Esophagus muscularis mucosa (tissue), 4 donors: Measurements from ENCODE around the gene ABTB2. TPM values are rescaled to one million over a fixed set of nuclear protein-coding genes. Genes with fewer than 3 reads are reported as not detected.

Experiments used
- DNase-seq: peaks from one replicate; pipeline ENCODE4 v3.0.0-alpha.2; 2017; ENCODE audit errors: extremely low spot score
- H3K27ac ChIP-seq, 4 donors: fragments of 200-600 bp; sonication (generic); replicated peaks in 1 of 4; 1 replicate in 3 of 4; 2 replicates in 1 of 4; pipeline ENCODE4 v1.5.1; 2016 to 2019; ENCODE audit warnings: mild to moderate bottlenecking in 1 of 4
- H3K27me3 ChIP-seq, 4 donors: fragments of 200-600 bp; sonication (generic); one replicate each; pipeline versions ENCODE4 v1.5.1 to v1.6.0; 2016 to 2019
- H3K36me3 ChIP-seq, 4 donors: fragments of 200-600 bp; sonication (generic); one replicate each; pipeline ENCODE4 v1.5.1; 2016 to 2019
- H3K4me1 ChIP-seq, 4 donors: fragments of 200-600 bp; sonication (generic); one replicate each; pipeline ENCODE4 v1.5.1; 2016 to 2019
- H3K4me3 ChIP-seq, 4 donors: fragments of 200-600 bp; sonication (generic); 1 replicate in 2 of 4; 2 replicates in 2 of 4; pipeline ENCODE4 v1.5.1; 2016 to 2019; ENCODE audit warnings: mild to moderate bottlenecking in 4 of 4, moderate library complexity in 1 of 4
- H3K9me3 ChIP-seq, 4 donors: fragments of 200-600 bp; sonication (generic); 1 replicate in 3 of 4; 2 replicates in 1 of 4; pipeline ENCODE4 v1.5.1; 2016 to 2019
- EP300 ChIP-seq: sonication (generic); formaldehyde crosslinking; IDR thresholded peaks from one replicate; pipeline ENCODE4 v1.6.1; 2017; ENCODE audit warnings: antibody characterized with exemption
- POLR2A ChIP-seq: fragments of 450-650 bp; IDR thresholded peaks from one replicate; pipeline ENCODE4 v1.6.1; 2017; ENCODE audit warnings: antibody characterized with exemption, moderate library complexity, mild to moderate bottlenecking, low read depth
- POLR2AphosphoS5 ChIP-seq, 2 donors: sonication (generic); formaldehyde crosslinking; IDR thresholded peaks; one replicate each; pipeline ENCODE4 v1.6.1; 2017; ENCODE audit warnings: antibody characterized with exemption in 2 of 2
- WGBS: methylation state at CpG from one replicate; pipeline ENCODE4 v1.1.5; 2018; 5-methylcytosine and 5-hydroxymethylcytosine counted together
- intact Hi-C: fragments of 100-400 bp; cut with DNase I; formaldehyde crosslinking; loops from one replicate; pipeline ENCODE4 v1.15.1; 2023
- total RNA-seq, 4 donors: library from RNA; depleted of rRNA; stranded (reverse); fragments of >200 nt; gene quantifications; one replicate each; pipeline versions ENCODE4 v1.1.0 to v1.2.1, GENCODE V29; 2016
- TF ChIP-seq, protein P1 (sequence below), 3 experiments: fragments of 200-600 bp in 2 of 3; fragments of 450-650 bp in 1 of 3; sonication (generic) in 2 of 3; IDR thresholded peaks; one replicate each; pipeline ENCODE4 v1.5.1; 2017 to 2019; ENCODE audit warnings: antibody characterized with exemption in 3 of 3, mild to moderate bottlenecking in 2 of 3, moderate library complexity in 1 of 3

Gene ABTB2
- total RNA-seq, 4 donors from 2014 or later: 5.0 to 8.0 (median 7.2) TPM

- no peak for TF ChIP-seq EP300
- TF ChIP-seq POLR2AphosphoS5 (IDR thresholded peaks at IDR 0.05): no peak
- TF ChIP-seq, protein P1, sequence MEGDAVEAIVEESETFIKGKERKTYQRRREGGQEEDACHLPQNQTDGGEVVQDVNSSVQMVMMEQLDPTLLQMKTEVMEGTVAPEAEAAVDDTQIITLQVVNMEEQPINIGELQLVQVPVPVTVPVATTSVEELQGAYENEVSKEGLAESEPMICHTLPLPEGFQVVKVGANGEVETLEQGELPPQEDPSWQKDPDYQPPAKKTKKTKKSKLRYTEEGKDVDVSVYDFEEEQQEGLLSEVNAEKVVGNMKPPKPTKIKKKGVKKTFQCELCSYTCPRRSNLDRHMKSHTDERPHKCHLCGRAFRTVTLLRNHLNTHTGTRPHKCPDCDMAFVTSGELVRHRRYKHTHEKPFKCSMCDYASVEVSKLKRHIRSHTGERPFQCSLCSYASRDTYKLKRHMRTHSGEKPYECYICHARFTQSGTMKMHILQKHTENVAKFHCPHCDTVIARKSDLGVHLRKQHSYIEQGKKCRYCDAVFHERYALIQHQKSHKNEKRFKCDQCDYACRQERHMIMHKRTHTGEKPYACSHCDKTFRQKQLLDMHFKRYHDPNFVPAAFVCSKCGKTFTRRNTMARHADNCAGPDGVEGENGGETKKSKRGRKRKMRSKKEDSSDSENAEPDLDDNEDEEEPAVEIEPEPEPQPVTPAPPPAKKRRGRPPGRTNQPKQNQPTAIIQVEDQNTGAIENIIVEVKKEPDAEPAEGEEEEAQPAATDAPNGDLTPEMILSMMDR (IDR thresholded peaks at IDR 0.05): no peak
- no peak for TF ChIP-seq POLR2A
- no peak for DNase-seq
- WGBS: 95% methylated on average over 2 of the region's 2 CpGs
- H3K4me3 ChIP-seq: no peak overlapping the region
- no peaks in the 10 kb centered on the region for H3K9me3 ChIP-seq
- no peaks in the 10 kb centered on the region for H3K36me3 ChIP-seq
- H3K4me1 ChIP-seq: peaks cover 6 to 14% (median 13%) of the 10 kb centered on the region in 4 donors
- intact Hi-C loops: no loop called here
- H3K27ac ChIP-seq: no peak overlapping the region
- no peaks in the 10 kb centered on the region for H3K27me3 ChIP-seq
Observed at GRCh38 chr11:34255101-34255500, 102.7 kb downstream of the ABTB2 start.

- intact Hi-C loops: no loop called here
- DNase-seq: no peak
- 71% methylated on average over 4 of the region's 4 CpGs for WGBS
- Histone ChIP-seq H3K27ac (no peak overlapping the region), H3K4me1 (peaks cover 6 to 19% (median 14%) of the 10 kb centered on the region in 4 donors), H3K36me3 (no peaks in the 10 kb centered on the region), H3K9me3 (no peaks in the 10 kb centered on the region), H3K27me3 (no peaks in the 10 kb centered on the region), H3K4me3 (no peak overlapping the region)
- TF ChIP-seq, protein P1 (IDR thresholded peaks at IDR 0.05): no peak
- TF ChIP-seq EP300: no peak
- no peak for TF ChIP-seq POLR2AphosphoS5 (IDR thresholded peaks at IDR 0.05)
Observed at GRCh38 chr11:34254011-34254410, 103.8 kb downstream of the ABTB2 start.

DNA sequence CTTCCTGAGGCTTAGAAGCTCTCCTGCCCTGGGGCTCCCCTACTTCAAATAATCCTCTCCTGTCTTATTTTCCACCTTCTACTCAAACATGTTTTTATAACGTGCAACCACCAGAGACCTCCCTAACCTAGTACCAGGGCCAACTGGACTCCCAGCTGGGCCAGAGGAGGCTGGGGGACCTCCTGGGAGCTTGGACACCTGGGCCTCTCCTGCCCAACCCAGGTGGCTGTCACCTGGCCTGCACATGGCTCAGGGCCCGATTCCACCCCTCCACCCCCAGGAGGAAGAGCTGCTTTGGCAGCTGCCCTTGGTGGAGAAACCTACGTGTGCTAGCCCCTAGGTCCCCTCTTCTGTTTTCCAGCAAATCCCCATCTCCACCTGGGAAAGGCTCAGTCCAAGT lies 105.2 kb downstream of the ABTB2 start:
- 90% methylated on average over 2 of the region's 3 CpGs for WGBS
- Histone ChIP-seq H3K27me3 (no peaks in the 10 kb centered on the region), H3K9me3 (no peaks in the 10 kb centered on the region), H3K36me3 (no peaks in the 10 kb centered on the region), H3K27ac (no peak overlapping the region), H3K4me1 (peaks cover 6 to 19% (median 14%) of the 10 kb centered on the region in 4 donors), H3K4me3 (no peak overlapping the region)
- no peak for DNase-seq
- no peak for TF ChIP-seq EP300
- TF ChIP-seq POLR2A: no peak
- TF ChIP-seq POLR2AphosphoS5 (IDR thresholded peaks at IDR 0.05): no peak
- TF ChIP-seq, protein P1 (IDR thresholded peaks at IDR 0.05): no peak
- intact Hi-C loops: no loop called here

GRCh38 chr11:34252015-34252414 lies 105.8 kb downstream of the ABTB2 start:
- H3K27ac ChIP-seq: no peak overlapping the region
- intact Hi-C loops: no loop called here
- TF ChIP-seq, protein P1 (IDR thresholded peaks at IDR 0.05): no peak
- TF ChIP-seq POLR2A (no peak), EP300 (no peak), POLR2AphosphoS5 (IDR thresholded peaks at IDR 0.05) (no peak)
- no peaks in the 10 kb centered on the region for H3K36me3 ChIP-seq
- H3K27me3 ChIP-seq: no peaks in the 10 kb centered on the region
- no peak for DNase-seq
- no peaks in the 10 kb centered on the region for H3K9me3 ChIP-seq
- WGBS: 95% methylated on average over 7 of the region's 7 CpGs
- H3K4me3 ChIP-seq: no peak overlapping the region
- peaks cover 6 to 19% (median 14%) of the 10 kb centered on the region in 4 donors for H3K4me1 ChIP-seq

- H3K4me1 ChIP-seq: peaks cover 6 to 19% (median 14%) of the 10 kb centered on the region in 4 donors
- no peaks in the 10 kb centered on the region for H3K27me3 ChIP-seq
- H3K36me3 ChIP-seq: no peaks in the 10 kb centered on the region
- no peak for DNase-seq
- intact Hi-C loops: no loop called here
- no peaks in the 10 kb centered on the region for H3K9me3 ChIP-seq
- TF ChIP-seq POLR2A: no peak
- TF ChIP-seq POLR2AphosphoS5 (IDR thresholded peaks at IDR 0.05): no peak
- TF ChIP-seq, protein P1 (IDR thresholded peaks at IDR 0.05): no peak
- no peak for TF ChIP-seq EP300
- H3K27ac ChIP-seq: peak overlapping the region in 2 of 4 donors; percentile 20 to 48
- H3K4me3 ChIP-seq: peak overlapping the region in 2 of 4 donors; percentile 12 to 35
- 52% methylated on average over 3 of the region's 3 CpGs for WGBS
Observed at GRCh38 chr11:34251589-34251980, 106.2 kb downstream of the ABTB2 start.
